SU-DHL-6 (cell line): Measurements from ENCODE around the gene DNAJB5.

Experiments used
- H2AFZ ChIP-seq: fragments of 200-600 bp; sonication (generic); 2 replicates; pipeline ENCODE4 v1.6.1; 2014; ENCODE audit warnings: low read depth, mild to moderate bottlenecking, moderate library complexity, mixed read lengths, antibody characterized with exemption, low read length; ENCODE audit not compliant: severe bottlenecking
- H3F3A ChIP-seq: fragments of 200-600 bp; shearing (Covaris generic); 2 replicates; pipeline ENCODE4 v1.6.0; 2016; ENCODE audit warnings: antibody characterized with exemption, mild to moderate bottlenecking; ENCODE audit not compliant: insufficient read depth
- H3K27ac ChIP-seq: fragments of 200-600 bp; sonication (generic); 2 replicates; pipeline ENCODE4 v1.5.1; 2016; ENCODE audit warnings: low read depth, mild to moderate bottlenecking, low read length, moderate library complexity, mixed read lengths
- H3K27me3 ChIP-seq: fragments of 200-600 bp; sonication (generic), shearing (Covaris generic); 2 replicates; pipeline ENCODE4 v1.6.0; 2014; ENCODE audit warnings: mild to moderate bottlenecking, low read length
- H3K36me3 ChIP-seq: fragments of 200-600 bp; sonication (generic); 2 replicates; pipeline ENCODE4 v1.6.1; 2014; ENCODE audit warnings: mild to moderate bottlenecking, low read length, mixed read lengths
- H3K4me2 ChIP-seq: fragments of 300-600, 200-600 bp; shearing (Covaris generic), sonication (generic); 2 replicates; pipeline ENCODE4 v1.6.0; 2014; ENCODE audit warnings: low read length, low read depth, mild to moderate bottlenecking; ENCODE audit not compliant: poor library complexity, severe bottlenecking
- H3K4me3 ChIP-seq: fragments of 200-600 bp; sonication (generic); 2 replicates; pipeline ENCODE4 v1.5.1; 2014; ENCODE audit warnings: antibody characterized with exemption, low read length, mild to moderate bottlenecking, mixed read lengths; ENCODE audit not compliant: insufficient read depth, poor library complexity, severe bottlenecking
- H3K79me2 ChIP-seq: fragments of 200-600 bp; sonication (generic); 2 replicates; pipeline ENCODE4 v1.6.1; 2014; ENCODE audit warnings: mild to moderate bottlenecking, low read length, moderate library complexity; ENCODE audit not compliant: insufficient read depth
- H3K9ac ChIP-seq: fragments of 200-600 bp; sonication (generic); 2 replicates; pipeline ENCODE4 v1.7.0; 2014; ENCODE audit warnings: mild to moderate bottlenecking, low read length
- H3K9me2 ChIP-seq: fragments of 200-600 bp; sonication (generic); replicated peaks from 2 replicates; pipeline ENCODE4 v1.6.1; 2014; ENCODE audit warnings: low read length; ENCODE audit not compliant: insufficient read depth
- H3K9me3 ChIP-seq: fragments of 200-600 bp; sonication (generic); 2 replicates; pipeline ENCODE4 v1.6.1; 2014; ENCODE audit warnings: low read length, mixed read lengths; ENCODE audit not compliant: insufficient read depth
- H4K20me1 ChIP-seq: fragments of 200-600 bp; sonication (generic); 2 replicates; pipeline ENCODE4 v1.6.1; 2014; ENCODE audit warnings: low read depth, mild to moderate bottlenecking, antibody characterized with exemption, low read length, moderate library complexity, mixed read lengths
- CTCF ChIP-seq: fragments of 200-600 bp; sonication (generic); IDR thresholded peaks from one replicate; pipeline ENCODE4 v1.5.1; 2017; ENCODE audit warnings: antibody characterized with exemption, mild to moderate bottlenecking, low read length, moderate library complexity; ENCODE audit not compliant: insufficient read depth, poor library complexity, severe bottlenecking
- EZH2phosphoT487 ChIP-seq: fragments of 200-600 bp; sonication (generic), shearing (Covaris generic); conservative IDR thresholded peaks from 2 replicates; pipeline ENCODE4 v1.6.1; 2018; ENCODE audit warnings: mild to moderate bottlenecking, antibody characterized with exemption, low read length, moderate library complexity, mixed read lengths

DNAJB5 gene

GRCh38 chr9:34959461-34959860 lies 30.1 kb upstream of the DNAJB5 start:
- Histone ChIP-seq H3K79me2 (no peaks in the 10 kb centered on the region), H3K27ac (no peak overlapping the region), H3K9me2 (no peaks in the 10 kb centered on the region), H3K9me3 (no peaks in the 10 kb centered on the region), H3F3A (no peaks in the 10 kb centered on the region), H3K27me3 (no peaks in the 10 kb centered on the region), H3K9ac (no peak overlapping the region), H3K4me3 (no peak overlapping the region), H3K4me2 (no peak overlapping the region), H3K36me3 (no peaks in the 10 kb centered on the region), H4K20me1 (no peaks in the 10 kb centered on the region), H2AFZ (no peak overlapping the region)
- TF ChIP-seq CTCF (no peak), EZH2phosphoT487 (no peak)

GRCh38 chr9:34961574-34962490 lies 27.7 kb upstream of the DNAJB5 start:
- Histone ChIP-seq H3K27ac (no peak overlapping the region), H3K79me2 (no peaks in the 10 kb centered on the region), H3F3A (no peaks in the 10 kb centered on the region), H3K9ac (no peak overlapping the region), H4K20me1 (no peaks in the 10 kb centered on the region), H3K36me3 (no peaks in the 10 kb centered on the region), H3K4me3 (no peak overlapping the region), H2AFZ (no peak overlapping the region), H3K9me2 (no peaks in the 10 kb centered on the region), H3K9me3 (no peaks in the 10 kb centered on the region), H3K27me3 (no peaks in the 10 kb centered on the region), H3K4me2 (no peak overlapping the region)
- TF ChIP-seq CTCF, result no peak
- TF ChIP-seq EZH2phosphoT487, result no peak

GRCh38 chr9:34962546-34962945 lies 27.0 kb upstream of the DNAJB5 start:
- no peaks in the 10 kb centered on the region for H3K79me2 ChIP-seq
- H3K4me2 ChIP-seq, result no peak overlapping the region
- no peak overlapping the region for H3K27ac ChIP-seq
- no peaks in the 10 kb centered on the region for H3K9me2 ChIP-seq
- no peaks in the 10 kb centered on the region for H3K36me3 ChIP-seq
- no peaks in the 10 kb centered on the region for H3K9me3 ChIP-seq
- H2AFZ ChIP-seq, result no peak overlapping the region
- H3F3A ChIP-seq, result no peaks in the 10 kb centered on the region
- no peaks in the 10 kb centered on the region for H4K20me1 ChIP-seq
- no peak for TF ChIP-seq CTCF
- no peak for TF ChIP-seq EZH2phosphoT487
- H3K9ac ChIP-seq, result no peak overlapping the region
- H3K27me3 ChIP-seq, result no peaks in the 10 kb centered on the region
- no peak overlapping the region for H3K4me3 ChIP-seq
